Muscle layer of duodenum (tissue), 2 donors: ENCODE measurements around the gene NUP54.

Experiments
- H3K27ac ChIP-seq: one replicate; pipeline ENCODE4 v1.7.0; 2013; ENCODE audit warnings: mild to moderate bottlenecking, low read length
- H3K27me3 ChIP-seq: one replicate; pipeline ENCODE4 v1.7.0; 2013; ENCODE audit warnings: low read depth, mild to moderate bottlenecking, control low read depth, low read length
- H3K36me3 ChIP-seq, 2 donors: one replicate each; pipeline ENCODE4 v1.7.0; 2013; ENCODE audit warnings: low read length in 2 of 2, control low read depth in 1 of 2, mild to moderate bottlenecking in 1 of 2; ENCODE audit not compliant: insufficient read depth in 2 of 2, control insufficient read depth in 1 of 2
- H3K4me1 ChIP-seq, 2 donors: one replicate each; pipeline ENCODE4 v1.7.0; 2013; ENCODE audit warnings: low read length in 2 of 2, mild to moderate bottlenecking in 2 of 2, control low read depth in 1 of 2, moderate library complexity in 1 of 2; ENCODE audit not compliant: insufficient read depth in 2 of 2, control insufficient read depth in 1 of 2
- H3K4me3 ChIP-seq, 2 donors: one replicate each; pipeline ENCODE4 v1.7.0; 2013; ENCODE audit warnings: low read length in 2 of 2, low read depth in 1 of 2, mild to moderate bottlenecking in 1 of 2
- H3K9me3 ChIP-seq, 2 donors: one replicate each; pipeline ENCODE4 v1.7.0; 2013; ENCODE audit warnings: low read length in 2 of 2, control low read depth in 1 of 2, mild to moderate bottlenecking in 1 of 2; ENCODE audit not compliant: control insufficient read depth in 1 of 2
- donor health status: healthy.

The NUP54 gene

GRCh38 chr4:76148142-76148865, at the start of gene NUP54:
NUP54 (minus strand) TSS chr4:76148397; CDS start chr4:76148374, 23 bp downstream.
- Histone ChIP-seq H3K27ac (peak within 1 kb of the TSS; percentile 89), H3K4me3 (peak within 1 kb of the TSS; percentile 93 to 99), H3K9me3 (no peaks in the 10 kb centered on the region), H3K4me1 (peaks cover 9 to 29% of the 10 kb centered on the region in 2 donors), H3K27me3 (no peaks in the 10 kb centered on the region), H3K36me3 (peaks cover 3% of the 10 kb centered on the region in 2 donors)

GRCh38 chr4:76197031-76197743, 49.0 kb upstream of the NUP54 start:
- no peak overlapping the region for H3K4me3 ChIP-seq

GRCh38 chr4:76196376-76196775, 48.2 kb upstream of the NUP54 start:
- Histone ChIP-seq H3K4me3 (no peak overlapping the region), H3K9me3 (no peaks in the 10 kb centered on the region), H3K4me1 (peaks cover 56 to 59% of the 10 kb centered on the region in 2 donors), H3K36me3 (peaks cover 28 to 33% of the 10 kb centered on the region in 2 donors), H3K27ac (peak overlapping the region; percentile 84), H3K27me3 (no peaks in the 10 kb centered on the region)

More at GRCh38 chr4:76197031-76197743, 49.0 kb upstream of the NUP54 start:
- no peaks in the 10 kb centered on the region for H3K27me3 ChIP-seq
- H3K9me3 ChIP-seq: no peaks in the 10 kb centered on the region
- peaks cover 24 to 30% of the 10 kb centered on the region in 2 donors for H3K36me3 ChIP-seq
- peaks cover 62 to 64% of the 10 kb centered on the region in 2 donors for H3K4me1 ChIP-seq
- peak overlapping the region; percentile 84 for H3K27ac ChIP-seq

GRCh38 chr4:76195326-76195725, 47.1 kb upstream of the NUP54 start:
- Histone ChIP-seq H3K9me3 (no peaks in the 10 kb centered on the region), H3K27me3 (no peaks in the 10 kb centered on the region), H3K4me1 (peaks cover 46 to 48% of the 10 kb centered on the region in 2 donors), H3K36me3 (peaks cover 28 to 33% of the 10 kb centered on the region in 2 donors), H3K27ac (peak overlapping the region; percentile 40), H3K4me3 (no peak overlapping the region)

- Histone ChIP-seq H3K27me3 (no peaks in the 10 kb centered on the region), H3K36me3 (peaks cover 28 to 33% of the 10 kb centered on the region in 2 donors), H3K27ac (peak overlapping the region; percentile 46), H3K4me3 (no peak overlapping the region), H3K4me1 (peaks cover 37 to 38% of the 10 kb centered on the region in 2 donors), H3K9me3 (no peaks in the 10 kb centered on the region)
Observed at GRCh38 chr4:76194325-76194724, 46.1 kb upstream of the NUP54 start.

GRCh38 chr4:76192236-76192635, 44.0 kb upstream of the NUP54 start:
- Histone ChIP-seq H3K27me3 (no peaks in the 10 kb centered on the region), H3K9me3 (no peaks in the 10 kb centered on the region), H3K27ac (no peak overlapping the region), H3K4me3 (no peak overlapping the region), H3K36me3 (peaks cover 28 to 31% of the 10 kb centered on the region in 2 donors), H3K4me1 (peaks cover 19 to 21% of the 10 kb centered on the region in 2 donors)

GRCh38 chr4:76188557-76188956, 40.4 kb upstream of the NUP54 start:
- Histone ChIP-seq H3K9me3 (no peaks in the 10 kb centered on the region), H3K4me3 (no peak overlapping the region), H3K36me3 (peaks cover 10 to 17% of the 10 kb centered on the region in 2 donors), H3K27me3 (no peaks in the 10 kb centered on the region), H3K27ac (no peak overlapping the region), H3K4me1 (peaks cover 0 to 11% of the 10 kb centered on the region in 2 donors)

- Histone ChIP-seq H3K4me1 (peaks cover 0 to 11% of the 10 kb centered on the region in 2 donors), H3K4me3 (no peak overlapping the region), H3K27me3 (no peaks in the 10 kb centered on the region), H3K9me3 (no peaks in the 10 kb centered on the region), H3K36me3 (peaks cover 6 to 14% of the 10 kb centered on the region in 2 donors), H3K27ac (no peak overlapping the region)
Observed at GRCh38 chr4:76188149-76188548, 40.0 kb upstream of the NUP54 start.

GRCh38 chr4:76187152-76187551, 39.0 kb upstream of the NUP54 start:
- H3K27ac ChIP-seq: no peak overlapping the region
- no peaks in the 10 kb centered on the region for H3K27me3 ChIP-seq
- H3K4me3 ChIP-seq: no peak overlapping the region
- peaks cover 3 to 7% of the 10 kb centered on the region in 2 donors for H3K36me3 ChIP-seq
- H3K4me1 ChIP-seq: peaks cover 0 to 11% of the 10 kb centered on the region in 2 donors
- no peaks in the 10 kb centered on the region for H3K9me3 ChIP-seq

- Histone ChIP-seq H3K4me3 (no peak overlapping the region), H3K27me3 (no peaks in the 10 kb centered on the region), H3K27ac (no peak overlapping the region), H3K4me1 (peaks cover 0 to 15% of the 10 kb centered on the region in 2 donors), H3K36me3 (peaks cover 8 to 12% of the 10 kb centered on the region in 2 donors), H3K9me3 (no peaks in the 10 kb centered on the region)
Observed at GRCh38 chr4:76182463-76182862, 34.3 kb upstream of the NUP54 start.
